GM18526 (cell line): Measurements from ENCODE around the gene MT1B.

Source experiments
- POLR2A ChIP-seq: IDR thresholded peaks from 3 replicates; pipeline ENCODE4 v1.6.1; 2011; ENCODE audit not compliant: insufficient read length; ENCODE audit errors: extremely low read depth

Gene MT1B

GRCh38 chr16:56670620-56670934 is 18.9 kb downstream of the MT1B start:
- TF ChIP-seq POLR2A: no peak

- no peak for TF ChIP-seq POLR2A
These were observed 21.3 kb downstream of the MT1B start for GRCh38 chr16:56672761-56673536.

DNA sequence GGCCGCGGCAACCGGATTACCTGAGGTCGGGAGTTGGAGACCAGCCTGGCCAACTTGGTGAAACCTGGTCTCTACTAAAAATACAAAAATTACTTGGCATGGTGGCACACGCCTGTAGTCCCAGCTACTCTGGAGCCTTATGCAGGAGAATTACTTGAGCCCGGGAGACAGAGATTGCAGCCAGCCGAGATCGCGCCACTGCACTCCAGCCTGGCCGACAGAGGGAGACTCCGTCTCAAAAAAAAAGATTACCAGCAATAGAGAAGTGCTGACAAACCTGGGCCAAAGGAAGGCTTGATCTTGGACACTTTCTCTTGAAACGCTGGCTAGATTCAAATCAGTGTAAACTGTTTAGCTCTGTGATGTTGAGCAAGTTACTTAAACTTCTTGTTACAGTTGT is 22.2 kb downstream of the MT1B start:
- no peak for TF ChIP-seq POLR2A

DNA sequence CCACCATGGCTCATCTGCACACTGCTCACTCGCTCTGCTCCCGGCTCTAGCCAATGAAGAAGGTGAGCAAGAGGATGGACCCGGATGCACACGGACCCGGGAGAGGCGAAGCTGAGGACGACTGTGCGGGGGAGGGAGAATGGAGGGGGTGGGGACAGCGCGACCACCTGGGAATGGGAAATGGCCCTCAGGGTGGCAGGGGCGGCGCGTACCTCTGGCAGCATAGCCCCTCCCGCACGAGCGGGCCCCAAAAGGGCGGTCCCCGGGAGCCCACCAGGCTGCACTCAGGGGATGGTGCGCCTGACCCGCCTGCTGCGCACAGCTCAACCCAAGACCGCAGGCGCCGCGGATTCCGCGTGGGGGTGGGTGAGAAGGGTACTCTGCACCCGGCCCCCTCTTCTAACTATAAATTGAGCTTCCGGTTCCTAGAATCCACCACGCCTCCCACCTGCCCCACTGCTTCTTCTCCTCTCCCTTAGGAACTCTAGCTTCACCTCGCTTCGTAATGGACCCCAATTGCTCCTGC is 24.1 kb downstream of the MT1B start:
- no peak for TF ChIP-seq POLR2A

DNA sequence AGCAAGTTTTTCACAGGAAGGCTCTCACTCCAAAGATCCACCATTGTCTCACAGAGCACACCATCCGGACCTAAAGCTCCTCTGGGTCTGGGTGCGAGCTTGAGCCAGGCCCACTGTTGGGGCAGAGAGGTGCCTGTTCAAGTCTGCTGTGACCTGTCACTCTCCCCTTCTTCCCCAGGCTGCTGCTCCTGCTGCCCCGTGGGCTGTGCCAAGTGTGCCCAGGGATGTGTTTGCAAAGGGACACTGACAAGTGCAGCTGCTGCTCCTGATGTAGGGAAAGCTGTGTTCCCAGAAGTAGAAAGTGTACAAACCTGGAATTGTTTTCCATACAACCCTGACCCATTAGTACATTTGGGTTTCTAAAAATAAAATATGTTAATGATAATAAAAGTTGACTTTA is 25.8 kb downstream of the MT1B start:
- TF ChIP-seq POLR2A: no peak

GRCh38 chr16:56679078-56679730 is 27.5 kb downstream of the MT1B start:
- TF ChIP-seq POLR2A: no peak

DNA sequence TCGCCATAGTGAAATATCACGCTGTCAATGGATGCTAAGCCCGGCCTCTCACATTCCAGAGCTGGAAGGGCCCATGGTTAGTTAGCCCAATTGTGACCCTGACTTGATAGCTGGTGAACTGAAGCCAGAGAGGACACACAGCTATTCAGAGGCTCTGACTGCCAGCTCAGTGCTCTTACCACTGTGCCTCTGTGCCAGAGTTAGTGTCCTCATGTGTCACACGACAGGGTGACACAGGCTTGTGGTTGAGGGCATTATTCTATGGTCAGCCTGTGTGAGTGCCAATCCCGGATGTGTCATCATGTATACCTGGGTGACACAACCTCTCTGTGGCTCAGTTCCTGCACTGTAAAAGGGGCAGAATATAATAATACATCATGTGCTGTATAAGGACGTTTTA is 28.1 kb downstream of the MT1B start:
- no peak for TF ChIP-seq POLR2A

- TF ChIP-seq POLR2A: peak; percentile 88
These were observed 30.4 kb downstream of the MT1B start, which contains the start of gene MT1X for GRCh38 chr16:56681939-56682702. Gene MT1X, plus strand, starts transcription at chr16:56682470. Its CDS starts 71 bp downstream, at chr16:56682541.

GRCh38 chr16:56682703-56683397 is 31.2 kb downstream of the MT1B start:
- no peak for TF ChIP-seq POLR2A

DNA sequence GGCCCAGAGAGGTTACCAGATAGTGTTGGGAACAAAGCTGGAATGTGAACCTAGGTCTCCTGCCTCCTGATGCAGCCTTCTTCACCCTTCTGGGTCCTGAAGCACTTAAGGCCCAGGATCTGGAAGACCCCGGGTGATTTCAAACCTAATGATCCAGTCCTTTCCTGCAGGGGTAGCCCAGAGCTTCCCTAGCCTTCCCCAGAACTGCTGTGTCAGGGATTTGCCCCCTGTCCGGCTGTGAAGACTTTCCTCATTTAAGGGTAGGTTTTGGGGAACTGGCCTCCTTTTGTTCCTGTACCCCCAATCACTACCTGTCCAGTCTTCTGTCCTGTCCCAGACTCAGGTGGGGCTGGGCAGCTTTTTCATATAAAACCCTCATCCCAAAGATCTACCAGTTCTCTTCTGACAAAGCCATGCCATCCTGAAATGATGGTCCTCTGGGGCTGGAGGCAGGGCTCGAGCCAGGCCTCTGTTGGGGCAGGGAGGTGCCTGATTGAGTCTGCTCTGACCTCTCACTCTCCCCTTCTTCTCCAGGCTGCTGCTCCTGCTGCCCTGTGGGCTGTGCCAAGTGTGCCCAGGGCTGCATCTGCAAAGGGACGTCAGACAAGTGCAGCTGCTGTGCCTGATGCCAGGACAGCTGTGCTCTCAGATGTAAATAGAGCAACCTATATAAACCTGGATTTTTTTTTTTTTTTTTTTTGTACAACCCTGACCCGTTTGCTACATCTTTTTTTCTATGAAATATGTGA is 31.9 kb downstream of the MT1B start:
- no peak for TF ChIP-seq POLR2A

GRCh38 chr16:56684256-56684925 is 32.7 kb downstream of the MT1B start:
- TF ChIP-seq POLR2A: no peak

- TF ChIP-seq POLR2A: no peak
These were observed 33.4 kb downstream of the MT1B start for GRCh38 chr16:56684926-56685590.

GRCh38 chr16:56686758-56687157 is 35.1 kb downstream of the MT1B start:
- no peak for TF ChIP-seq POLR2A
